Prostate gland (tissue), 2 donors: ENCODE results near the gene DOCK4.

ENCODE experiments used
- POLR2AphosphoS5 ChIP-seq: sonication (generic); formaldehyde crosslinking; IDR thresholded peaks from one replicate; pipeline ENCODE4 v1.6.1; 2017; ENCODE audit warnings: antibody characterized with exemption
- TF ChIP-seq, protein P1 (sequence below), 4 experiments: fragments of 200-600 bp in 2 of 4; fragments of 450-650 bp in 2 of 4; sonication (generic) in 2 of 4; IDR thresholded peaks; 1 replicate in 3 of 4; 2 replicates in 1 of 4; pipeline ENCODE4 v1.5.1; 2016 to 2019; ENCODE audit warnings: antibody characterized with exemption in 4 of 4, mild to moderate bottlenecking in 2 of 4, moderate library complexity in 2 of 4

DNA sequence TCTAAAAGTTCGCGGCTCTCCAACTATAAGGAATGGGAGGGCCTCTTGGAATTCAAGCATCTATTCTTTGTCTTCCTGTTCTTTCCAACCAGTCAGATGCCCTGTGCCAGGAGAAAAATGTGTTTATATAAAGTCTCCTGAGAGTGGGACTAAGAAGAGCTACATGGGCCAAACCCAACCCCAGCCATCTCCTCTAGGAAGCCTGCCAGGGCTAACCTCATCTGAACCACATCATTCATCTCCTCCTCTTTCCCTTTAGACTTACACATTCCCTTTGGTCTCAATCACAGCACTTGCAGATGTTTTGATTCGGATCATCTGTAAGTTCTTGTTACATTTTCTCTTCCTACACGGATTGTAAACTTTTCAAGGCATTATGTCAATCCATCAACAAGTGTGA, 62.6 kb downstream of the DOCK4 start:
- TF ChIP-seq, protein P1, sequence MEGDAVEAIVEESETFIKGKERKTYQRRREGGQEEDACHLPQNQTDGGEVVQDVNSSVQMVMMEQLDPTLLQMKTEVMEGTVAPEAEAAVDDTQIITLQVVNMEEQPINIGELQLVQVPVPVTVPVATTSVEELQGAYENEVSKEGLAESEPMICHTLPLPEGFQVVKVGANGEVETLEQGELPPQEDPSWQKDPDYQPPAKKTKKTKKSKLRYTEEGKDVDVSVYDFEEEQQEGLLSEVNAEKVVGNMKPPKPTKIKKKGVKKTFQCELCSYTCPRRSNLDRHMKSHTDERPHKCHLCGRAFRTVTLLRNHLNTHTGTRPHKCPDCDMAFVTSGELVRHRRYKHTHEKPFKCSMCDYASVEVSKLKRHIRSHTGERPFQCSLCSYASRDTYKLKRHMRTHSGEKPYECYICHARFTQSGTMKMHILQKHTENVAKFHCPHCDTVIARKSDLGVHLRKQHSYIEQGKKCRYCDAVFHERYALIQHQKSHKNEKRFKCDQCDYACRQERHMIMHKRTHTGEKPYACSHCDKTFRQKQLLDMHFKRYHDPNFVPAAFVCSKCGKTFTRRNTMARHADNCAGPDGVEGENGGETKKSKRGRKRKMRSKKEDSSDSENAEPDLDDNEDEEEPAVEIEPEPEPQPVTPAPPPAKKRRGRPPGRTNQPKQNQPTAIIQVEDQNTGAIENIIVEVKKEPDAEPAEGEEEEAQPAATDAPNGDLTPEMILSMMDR (IDR thresholded peaks at IDR 0.05) = no peak
- no peak for TF ChIP-seq POLR2AphosphoS5
